NCI-H146 treated with DMSO at 0.1 percent for 48 hours (cell line): ENCODE results near the gene ISG20L2.
"Not testable (repeated sequence)": the region's sequence is repeated elsewhere in the genome, so short reads cannot be mapped to it uniquely, and the experiment has no call there.

Experiments used
- DNase-seq: peaks from one replicate; lab custom pipeline; 2025; ENCODE audit not compliant: unreplicated experiment; lab: John Stamatoyannopoulos, UW

ISG20L2 gene, protein sequence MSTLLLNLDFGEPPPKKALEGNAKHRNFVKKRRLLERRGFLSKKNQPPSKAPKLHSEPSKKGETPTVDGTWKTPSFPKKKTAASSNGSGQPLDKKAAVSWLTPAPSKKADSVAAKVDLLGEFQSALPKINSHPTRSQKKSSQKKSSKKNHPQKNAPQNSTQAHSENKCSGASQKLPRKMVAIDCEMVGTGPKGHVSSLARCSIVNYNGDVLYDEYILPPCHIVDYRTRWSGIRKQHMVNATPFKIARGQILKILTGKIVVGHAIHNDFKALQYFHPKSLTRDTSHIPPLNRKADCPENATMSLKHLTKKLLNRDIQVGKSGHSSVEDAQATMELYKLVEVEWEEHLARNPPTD

DNA sequence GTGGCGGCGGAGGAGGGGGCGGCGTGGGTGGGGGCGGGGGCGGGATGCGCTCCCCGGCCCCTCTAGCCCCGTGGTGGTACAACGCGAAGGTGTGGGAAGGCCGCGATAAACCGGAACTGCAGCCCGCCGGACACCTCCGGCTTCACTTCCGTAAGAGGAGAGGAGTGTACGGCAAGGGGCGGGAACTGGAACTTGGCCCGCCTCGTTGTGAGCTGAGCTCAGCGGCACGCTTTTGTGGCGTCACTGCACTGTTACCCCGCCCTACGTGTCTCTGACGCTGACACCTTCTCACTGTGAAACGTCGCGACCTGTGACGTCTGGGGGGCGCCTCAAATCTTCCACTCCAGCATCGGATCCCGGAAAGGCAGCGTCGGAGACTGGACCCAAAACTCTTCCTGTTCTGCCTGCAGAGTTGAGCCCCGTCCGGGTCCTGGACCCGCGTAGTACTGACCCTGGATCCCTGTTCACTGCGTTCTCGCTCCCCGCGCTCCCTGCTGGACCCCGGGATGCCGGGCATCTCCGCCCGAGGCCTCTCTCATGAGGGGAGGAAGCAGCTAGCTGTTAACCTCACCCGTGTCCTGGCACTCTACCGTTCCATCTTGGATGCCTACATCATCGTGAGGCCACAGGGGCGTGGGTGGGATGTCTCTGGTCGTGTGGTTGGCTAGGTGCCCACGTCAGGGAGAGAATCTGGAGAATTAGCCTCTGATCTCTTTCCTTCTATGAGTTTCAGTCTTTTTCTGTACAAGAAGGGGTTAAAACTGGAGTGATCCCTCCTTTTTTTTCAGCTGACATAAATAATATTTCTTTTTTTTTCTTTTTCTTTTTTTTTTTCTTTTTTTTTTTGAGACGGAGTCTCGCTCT is at the start of gene ISG20L2:
ISG20L2 (minus strand) TSS at position 168 of the 864 bp plus-strand sequence. CDS start 1,114 bp downstream, outside the sequence.
- peak; percentile 92 for DNase-seq

DNA sequence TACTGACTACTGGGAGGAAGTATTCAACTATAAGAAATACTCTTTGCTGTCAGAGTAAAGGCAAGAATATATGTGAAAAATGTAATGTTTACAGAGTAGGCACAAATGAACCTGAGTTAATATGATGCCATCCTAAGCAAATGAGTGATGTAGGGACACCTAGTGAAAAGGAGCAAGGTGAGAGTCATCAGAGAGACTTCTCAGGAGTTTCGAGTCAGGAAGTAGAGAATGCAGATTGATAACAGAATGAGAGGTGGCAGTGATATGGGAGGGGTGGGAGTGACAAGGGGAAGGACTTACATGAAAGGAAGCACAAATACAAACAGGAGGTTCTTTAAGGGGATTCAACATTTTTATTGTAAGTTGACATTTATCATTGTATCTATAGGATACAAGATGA is 49.0 kb upstream of the ISG20L2 start:
- no peak for DNase-seq

DNA sequence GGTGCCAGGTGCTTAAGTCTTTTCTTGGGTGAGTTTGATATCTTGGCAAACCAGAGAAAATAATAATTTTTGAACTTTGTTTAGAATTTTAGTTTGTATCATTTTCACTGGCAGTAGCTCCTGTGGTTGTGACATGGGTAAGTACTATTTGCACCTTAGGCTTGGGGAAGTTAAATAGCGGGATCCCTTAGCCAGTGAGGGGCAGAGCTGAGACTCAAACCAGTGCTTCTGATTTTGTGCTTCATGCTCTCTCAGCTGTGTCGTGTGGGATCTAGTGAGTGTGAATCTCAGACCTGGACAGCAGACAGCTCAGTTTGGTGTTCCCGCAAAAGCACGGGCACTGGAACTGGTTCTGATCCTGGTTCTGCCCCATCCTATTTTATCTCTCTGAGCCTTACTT is 48.4 kb upstream of the ISG20L2 start:
- no peak for DNase-seq

DNA sequence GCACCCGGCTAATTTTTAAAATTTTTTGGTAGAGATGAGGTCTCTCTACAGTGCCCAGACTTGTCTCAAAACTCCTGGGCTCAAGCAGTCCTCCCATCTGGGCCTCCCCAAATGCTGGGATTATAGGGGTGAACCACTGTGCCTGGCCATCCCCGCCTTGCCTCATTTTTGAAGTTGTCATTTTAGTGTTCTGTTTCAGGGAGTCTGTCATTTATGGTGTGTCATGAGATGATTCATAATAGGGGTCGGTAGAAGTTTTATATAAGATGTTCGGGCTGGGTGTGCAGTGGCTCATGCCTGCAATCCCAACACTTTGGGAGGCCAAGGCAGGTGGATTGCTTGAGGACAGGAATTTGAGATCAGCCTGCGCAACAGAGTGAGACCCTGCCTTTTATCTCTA is 47.2 kb upstream of the ISG20L2 start:
- DNase-seq: no peak

DNA sequence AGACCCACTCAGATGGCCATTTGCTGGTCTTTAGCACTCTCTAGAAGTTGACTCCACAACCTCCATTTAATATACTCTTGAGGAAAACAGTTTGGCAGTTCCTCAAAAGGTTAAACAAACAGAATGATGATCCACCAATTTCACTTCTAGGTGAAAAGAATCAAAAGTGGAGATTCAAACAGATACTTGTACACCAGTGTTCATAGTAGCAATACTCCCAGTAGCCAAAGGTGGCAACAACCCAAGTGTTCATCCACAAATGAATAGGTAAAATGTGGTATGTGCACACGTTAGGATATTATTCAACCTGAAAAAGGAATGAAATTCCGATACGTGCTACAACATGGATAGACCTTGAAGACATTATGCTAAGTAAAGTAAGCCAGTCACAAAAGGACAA is 45.0 kb upstream of the ISG20L2 start:
- no peak for DNase-seq

DNA sequence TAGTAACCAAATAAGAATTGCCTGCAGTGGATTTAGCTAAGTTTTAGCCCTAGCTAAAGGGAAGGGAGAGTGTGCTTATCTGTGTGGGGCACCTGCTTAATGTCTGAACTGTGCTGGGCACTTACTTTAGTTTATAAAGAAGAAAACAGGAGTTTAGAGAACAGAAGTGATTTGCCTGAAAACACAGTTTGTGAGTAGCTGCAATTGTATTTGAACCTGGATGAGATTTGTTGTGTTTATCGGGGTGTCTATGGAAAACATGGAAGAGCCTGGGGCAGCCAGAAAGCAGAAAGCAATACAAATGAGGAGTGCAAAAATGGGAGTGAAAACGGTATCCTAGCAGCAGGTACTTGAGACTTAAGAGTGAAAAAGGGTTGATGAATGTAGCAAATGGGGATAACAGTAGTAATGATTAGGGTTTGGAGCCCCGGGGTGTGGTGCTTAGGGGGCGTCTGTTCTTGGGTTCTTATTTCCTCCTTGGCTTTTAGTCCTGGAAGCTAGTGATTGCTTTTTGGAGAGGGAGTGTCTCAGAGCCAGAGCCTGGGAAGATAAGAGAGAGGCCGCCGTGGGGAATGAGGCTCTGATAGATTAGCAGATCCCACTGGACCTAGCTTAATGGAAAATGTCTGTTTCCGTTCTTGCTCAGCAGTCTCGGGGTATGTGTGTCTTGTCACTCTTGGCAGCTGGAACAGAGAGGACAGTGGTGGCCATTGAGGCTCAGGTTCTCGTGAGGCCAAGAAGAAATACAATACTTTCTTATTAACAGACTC is 44.3 kb upstream of the ISG20L2 start:
- no peak for DNase-seq

DNA sequence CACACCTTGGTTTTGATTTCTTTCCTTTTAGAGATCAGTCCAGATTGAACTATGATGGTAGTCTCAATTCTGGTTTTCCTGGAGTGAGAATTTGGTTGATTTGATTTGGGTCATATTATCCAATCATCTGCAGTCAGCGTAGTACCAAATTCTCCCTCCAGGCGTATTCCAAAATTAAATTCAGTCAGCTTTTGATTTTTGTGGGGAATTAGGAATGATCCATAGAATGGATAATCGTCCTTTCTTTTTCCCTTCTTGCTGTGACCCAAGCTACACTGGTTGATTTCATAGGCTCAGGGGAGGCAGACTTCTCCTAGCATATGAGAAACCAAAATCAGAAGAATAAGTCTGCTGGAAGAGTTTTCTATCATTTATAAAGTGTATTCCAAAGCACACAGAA is 43.7 kb upstream of the ISG20L2 start:
- no peak for DNase-seq

DNA sequence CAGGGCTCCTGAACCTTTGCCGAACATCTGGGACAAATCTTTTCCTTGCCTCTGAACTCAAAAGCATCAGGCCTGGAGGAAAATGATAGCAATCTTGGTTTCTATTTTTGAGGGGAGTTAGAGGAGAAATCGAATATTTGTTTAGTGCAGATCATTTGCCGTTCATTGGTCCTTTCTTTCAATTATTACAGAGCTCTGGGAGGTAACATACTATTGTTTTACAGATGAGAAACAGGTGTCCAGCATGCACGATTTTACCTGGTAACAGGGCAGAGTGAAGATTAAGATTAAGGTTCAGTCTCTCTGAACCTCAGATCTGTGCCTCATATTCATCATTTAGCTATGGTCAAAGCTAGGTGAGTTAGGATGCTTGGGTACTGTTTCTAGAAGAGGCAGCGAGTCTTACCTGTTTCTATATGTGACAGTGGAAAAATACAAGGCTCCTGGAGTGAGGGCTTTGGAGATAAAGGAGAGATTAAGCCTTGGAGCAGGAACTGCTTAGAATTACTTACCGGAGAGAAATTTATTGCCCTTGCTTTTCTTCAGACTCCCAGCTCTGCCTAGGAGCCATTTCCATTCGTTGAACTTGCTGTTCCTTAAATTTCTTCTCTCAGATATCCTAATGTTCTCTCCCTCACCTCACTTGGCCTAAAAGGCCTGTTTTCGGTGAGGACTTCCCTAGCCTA is 40.2 kb upstream of the ISG20L2 start:
- DNase-seq: no peak

DNA sequence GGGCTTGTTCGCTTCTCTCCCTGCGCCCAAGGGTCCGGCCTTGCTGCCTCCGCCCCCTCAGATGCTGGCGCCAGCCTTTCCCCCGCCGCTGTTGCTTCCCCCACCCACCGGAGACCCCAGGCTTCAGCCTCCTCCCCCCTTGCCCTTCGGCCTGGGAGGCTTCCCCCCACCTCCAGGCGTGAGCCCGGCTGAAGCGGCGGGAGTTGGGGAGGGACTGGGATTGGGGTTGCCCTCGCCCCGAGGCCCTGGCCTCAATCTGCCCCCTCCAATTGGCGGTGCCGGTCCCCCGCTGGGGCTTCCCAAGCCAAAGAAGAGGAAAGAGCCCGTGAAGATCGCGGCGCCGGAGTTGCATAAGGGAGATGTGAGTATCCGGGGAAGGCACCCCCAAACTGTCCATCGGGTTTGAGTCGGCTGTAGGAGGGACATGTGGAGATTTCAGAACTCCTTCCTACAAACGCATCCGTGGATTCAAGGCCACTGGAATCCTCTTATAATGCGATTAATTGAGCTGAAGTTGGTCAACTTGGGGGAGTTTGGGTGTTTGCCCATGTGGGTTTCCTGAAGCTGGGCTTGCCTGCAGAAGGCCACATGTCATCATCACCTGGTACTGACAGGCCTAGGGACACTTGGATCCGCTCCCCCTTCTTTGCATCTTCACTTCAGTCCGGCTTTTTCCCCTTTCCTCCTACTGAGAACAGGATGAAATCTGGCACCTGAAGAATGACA is 39.5 kb upstream of the ISG20L2 start:
- DNase-seq: no peak

DNA sequence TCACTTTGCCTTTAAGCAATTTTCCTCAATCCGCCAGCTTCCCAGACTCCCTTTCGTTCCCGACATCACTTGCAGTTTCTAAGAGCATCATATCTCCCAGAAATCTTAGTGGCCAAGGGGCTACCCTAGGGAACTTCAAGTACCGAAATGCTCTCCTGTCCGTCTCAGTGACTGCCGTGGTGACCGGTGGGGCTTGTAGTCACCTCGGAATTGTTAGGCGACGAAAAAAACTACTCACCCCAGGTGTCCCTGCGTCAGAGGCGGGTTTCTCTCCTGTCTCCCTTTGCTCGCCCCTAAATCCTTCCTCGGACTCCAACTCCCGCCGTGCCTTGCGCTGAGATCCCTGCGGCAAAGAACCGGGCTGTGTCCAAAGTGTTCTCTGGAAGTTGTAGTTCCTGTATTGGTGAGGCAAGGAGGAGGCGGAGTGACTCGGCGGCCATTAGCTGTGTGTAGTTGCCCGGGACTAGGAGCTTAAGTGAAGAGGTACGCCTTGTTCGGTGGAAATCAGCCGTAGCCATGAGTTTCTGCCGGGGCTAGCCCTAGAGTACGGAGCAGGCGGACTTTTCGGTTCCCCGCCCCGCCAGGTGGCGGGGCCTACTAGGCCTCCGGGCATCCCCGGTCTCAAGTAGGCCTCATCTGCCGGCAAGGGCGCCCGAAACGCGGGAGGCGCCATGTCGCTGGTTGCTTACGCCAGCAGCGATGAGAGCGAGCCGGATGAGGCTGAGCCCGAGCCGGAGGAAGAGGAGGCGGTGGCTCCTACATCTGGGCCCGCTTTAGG is 38.7 kb upstream of the ISG20L2 start, which contains the start of gene PRCC:
PRCC (plus strand) TSS at position 435 of the 778 bp plus-strand sequence; CDS start at position 672, 237 bp downstream.
- peak; percentile 99 for DNase-seq

DNA sequence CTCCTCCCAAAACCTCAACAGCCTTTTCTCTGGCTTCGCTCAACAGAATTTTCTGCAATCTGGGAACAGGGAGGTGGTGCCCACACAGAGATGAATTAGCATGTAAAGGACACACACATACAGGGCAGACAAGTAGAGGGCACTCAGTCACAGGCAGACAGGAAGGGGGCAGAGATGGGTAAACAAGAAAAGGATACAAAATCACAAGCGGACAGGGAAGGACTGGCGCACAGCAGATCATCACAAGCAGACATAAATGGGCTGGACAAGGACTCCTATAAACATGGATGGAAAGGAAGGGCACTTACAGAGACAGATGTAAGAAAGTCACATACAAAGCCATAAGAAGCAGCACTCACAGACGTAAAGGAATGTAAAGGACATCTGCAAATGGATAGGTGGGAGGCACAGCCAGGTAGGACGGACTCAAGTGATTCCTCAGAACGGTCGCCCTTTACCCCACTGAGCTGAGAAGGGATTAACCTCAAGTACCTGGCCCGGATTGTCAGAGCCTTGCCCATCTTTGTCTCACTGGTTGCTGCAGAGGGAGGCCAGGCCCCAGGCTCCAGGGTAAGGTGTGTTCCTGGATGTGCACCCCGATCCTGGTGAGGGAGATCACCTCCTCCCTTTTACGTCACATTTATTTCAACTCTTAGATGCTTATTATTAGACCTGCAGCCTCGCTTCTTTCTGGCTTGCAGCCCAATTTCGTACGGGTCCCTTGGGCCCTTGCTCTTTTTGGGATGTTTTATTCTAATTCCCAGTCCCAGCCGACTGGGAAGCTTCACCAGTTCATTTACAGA is 37.9 kb upstream of the ISG20L2 start:
- DNase-seq: peak; percentile 26

DNA sequence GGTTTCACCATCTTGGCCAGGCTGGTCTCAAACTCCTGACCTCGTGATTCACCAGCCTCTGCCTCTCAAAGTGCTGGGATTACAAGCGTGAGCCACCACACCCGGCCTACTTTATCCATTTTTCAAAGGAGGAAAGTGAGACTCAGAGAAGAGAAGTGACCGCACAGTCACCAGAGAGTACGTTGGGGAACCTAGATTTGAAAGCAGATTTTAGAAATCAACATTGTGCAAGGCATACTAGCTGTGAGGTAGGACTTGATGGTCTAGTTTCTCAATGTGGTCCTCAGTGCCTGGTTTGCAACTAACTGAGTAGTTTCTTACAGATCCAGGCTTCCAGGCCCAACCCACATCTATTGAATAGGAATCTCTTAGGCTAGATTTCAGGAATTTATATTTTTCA is 37.1 kb upstream of the ISG20L2 start:
- no peak for DNase-seq

DNA sequence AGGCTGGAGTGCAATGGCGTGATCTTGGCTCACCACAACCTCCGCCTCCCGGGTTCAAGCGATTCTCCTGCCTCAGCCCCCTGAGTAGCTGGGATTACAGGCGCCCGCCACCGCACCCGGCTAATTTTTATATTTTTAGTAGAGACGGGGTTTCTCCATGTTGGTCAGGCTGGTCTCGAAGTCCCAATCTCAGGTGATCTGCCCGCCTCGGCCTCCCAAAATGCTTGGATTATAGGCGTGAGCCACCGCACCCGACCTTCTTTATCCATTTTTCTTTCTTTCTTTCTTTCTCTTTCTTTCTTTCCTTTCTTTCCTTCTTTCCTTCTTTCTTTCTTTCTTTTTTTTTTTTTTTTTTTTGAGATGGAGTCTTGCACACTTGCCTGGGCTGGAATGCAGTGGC is 36.6 kb upstream of the ISG20L2 start:
- DNase-seq: not testable (repeated sequence)

DNA sequence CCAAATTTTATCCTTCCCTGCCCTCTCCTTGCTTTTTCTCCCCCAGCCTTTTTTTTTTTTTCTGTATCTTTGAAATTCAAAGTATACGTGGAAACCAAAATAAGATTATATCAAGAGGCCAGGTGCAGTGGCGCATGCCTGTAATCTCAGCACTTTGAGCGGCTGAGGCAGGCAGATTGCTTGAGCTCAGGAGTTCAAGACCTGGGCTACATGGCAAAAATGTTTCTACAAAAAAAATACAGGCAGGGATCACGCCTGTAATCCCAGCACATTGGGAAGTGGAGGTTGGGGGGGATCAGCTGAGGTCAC is 32.2 kb upstream of the ISG20L2 start:
- no peak for DNase-seq

DNA sequence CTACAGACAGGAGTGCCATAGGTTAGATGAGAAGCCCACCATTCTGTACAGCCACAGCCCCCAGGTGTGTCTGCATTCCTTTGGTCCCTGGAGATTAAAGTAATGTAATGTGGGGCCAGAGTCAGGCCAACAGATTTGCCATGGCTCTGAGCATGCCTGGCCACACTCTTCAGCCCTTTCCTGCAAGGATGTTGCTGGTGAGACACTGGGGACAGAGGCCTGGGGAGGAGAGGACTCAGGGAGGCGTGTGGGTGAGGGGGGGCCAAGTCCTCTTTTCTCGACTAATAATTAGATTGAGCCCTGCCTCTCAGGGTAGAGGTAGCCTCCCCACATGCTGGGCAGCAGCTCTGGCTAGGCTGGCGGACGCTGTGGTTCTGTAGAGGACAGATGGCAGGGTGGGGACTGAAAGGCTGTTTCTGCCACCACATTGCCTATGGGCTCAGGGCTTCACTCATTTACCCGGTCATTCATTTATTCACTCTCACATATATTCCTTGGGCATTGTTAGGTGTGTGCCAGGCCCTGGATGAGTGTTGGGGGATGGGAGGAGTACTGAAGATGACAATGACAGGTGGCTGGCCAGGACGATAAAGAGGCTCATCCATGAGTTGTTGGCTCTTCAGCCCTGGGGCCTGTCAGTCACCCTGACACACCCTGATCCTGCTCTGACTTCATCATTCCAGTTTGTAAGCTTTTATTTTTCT is 31.7 kb upstream of the ISG20L2 start:
- no peak for DNase-seq

DNA sequence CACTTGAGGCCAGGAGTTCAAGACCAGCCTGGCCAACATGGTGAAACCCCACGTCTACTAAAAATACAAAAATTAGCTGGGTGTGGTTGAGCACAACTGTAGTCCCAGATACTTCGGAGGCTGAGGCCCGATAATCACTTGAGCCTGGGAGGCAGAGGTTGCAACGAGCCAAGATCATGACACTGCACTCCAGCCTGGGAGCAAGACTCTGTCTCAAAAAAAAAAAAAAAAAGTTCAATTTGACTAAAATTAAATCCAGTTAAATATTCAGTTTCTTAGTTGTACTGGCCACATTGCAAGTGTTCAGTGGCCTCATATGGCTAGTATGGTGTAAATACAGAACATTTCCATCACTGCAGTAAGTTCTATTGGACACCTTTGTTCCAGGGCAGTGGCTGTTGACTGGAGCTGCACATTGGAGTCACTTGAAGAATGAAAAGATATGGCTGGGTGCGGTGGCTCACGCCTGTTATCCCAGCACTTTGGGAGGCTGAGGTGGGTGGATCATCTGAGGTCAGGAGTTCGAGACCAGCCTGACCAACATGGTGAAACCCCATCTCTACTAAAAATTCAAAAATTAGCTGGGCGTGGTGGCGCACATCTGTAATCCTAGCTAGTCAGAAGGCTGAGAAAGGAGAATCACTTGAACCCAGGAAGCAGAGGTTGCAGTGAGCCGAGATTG is 29.1 kb upstream of the ISG20L2 start:
- DNase-seq: not testable (repeated sequence)

DNA sequence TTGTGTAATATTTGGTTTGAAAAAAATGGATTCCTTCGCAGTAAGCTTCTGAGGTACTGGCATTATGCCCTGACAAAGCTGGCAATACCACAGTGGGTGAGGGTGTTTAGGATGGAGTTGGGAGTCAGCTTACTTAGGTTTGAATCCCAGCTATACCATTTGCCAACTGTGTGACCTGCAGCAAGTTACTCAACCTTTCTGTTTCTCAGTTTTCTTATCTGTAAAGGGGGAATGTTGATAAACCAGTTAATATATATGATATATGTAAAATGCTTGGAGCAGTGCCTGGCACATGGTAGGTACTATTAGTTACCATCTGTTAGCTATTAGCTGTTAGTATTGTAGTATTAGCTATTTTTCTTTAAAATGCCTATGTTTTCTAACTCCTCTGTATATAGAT is 27.8 kb upstream of the ISG20L2 start:
- DNase-seq: no peak
